Measurements from ENCODE around the gene SH3PXD2A.
"Not testable (repeated sequence)": the region's sequence is repeated elsewhere in the genome, so short reads cannot be mapped to it uniquely, and the experiment has no call there.

Gene SH3PXD2A

DNA sequence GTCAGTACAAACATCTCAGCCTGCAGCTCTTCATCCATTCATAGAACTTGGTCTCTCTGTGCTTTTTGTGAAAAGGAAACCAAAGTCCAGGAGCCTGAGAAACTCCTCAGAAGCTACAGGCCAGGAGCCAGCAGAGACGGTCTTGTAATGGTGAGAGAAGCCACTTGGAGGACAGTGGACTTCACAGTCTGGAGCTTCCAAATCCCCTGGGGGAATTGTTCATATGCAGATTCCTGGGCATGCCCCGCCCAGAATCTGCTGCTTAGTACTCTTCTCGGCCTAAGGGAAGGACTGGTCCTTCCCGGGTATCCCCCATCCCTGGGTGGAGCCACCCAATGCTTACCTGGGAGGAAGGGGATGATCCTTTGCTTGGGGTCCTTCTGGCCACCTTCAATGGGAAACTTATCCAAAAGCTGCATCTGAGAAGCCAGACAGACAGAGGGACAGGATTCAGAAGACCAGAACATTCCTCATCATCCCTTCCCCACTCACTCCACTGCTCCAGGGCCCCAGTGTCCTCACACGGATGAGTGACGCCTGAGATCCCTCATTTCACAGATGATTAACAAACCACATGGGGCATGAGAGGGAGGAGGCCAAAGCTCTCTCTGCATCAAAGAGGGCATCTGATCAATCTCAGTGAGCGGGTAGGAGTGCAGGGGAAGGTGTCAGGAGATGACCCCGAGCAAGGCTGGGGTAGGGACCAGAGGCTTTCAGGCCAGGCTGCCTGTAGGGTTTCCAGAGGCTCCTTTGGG, 88.4 kb downstream of the SH3PXD2A start:
- no peak for DNase-seq (ENCODE audit: low spot score)

- DNase-seq (ENCODE audit: low spot score), result no peak
These were observed 89.4 kb downstream of the SH3PXD2A start for GRCh38 chr10:103765981-103766380.

GRCh38 chr10:103765168-103765567, 90.2 kb downstream of the SH3PXD2A start:
- DNase-seq (ENCODE audit: low spot score), result no peak

GRCh38 chr10:103764296-103765088, 90.9 kb downstream of the SH3PXD2A start:
- DNase-seq (ENCODE audit: low spot score), result no peak

DNA sequence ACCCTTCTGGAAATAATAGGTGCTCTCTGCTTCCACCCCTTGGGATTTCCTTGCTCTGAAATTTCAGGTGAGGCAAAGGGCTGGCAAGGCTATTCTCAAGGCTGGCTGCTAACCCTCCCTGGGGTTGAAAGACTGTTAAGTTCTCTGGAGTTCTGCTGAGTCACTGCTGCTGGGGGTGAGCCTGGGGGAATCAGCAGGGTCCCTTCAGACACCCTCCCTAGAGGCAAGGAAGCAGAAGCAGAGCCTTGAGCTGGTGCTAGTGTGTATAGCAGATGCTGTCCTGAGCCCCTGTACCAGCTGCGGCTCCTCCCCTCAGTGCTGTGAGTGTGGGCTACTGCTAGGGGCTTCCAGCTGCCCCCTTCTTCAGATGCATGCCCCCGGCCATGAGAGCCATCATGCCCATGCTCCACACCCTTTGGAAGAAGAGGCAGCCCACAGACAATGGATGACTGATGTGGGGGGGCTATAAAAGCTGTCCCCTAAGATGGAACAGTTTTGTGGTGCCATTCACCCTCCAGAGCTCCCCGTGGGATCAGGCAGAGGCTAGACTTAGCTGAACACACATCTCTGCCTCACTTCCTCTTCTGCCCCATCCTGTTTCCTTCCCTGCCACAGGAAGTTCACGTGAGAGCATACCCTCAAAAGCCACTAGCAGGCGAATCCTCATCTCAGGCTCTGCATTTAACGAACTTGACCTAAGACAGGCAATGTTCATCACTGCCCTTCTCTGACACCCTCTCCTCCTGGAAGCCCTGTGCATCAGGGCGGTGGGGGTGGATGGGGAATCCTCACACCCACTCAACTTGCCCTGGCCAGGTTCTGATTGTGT, 91.8 kb downstream of the SH3PXD2A start:
- no peak for DNase-seq (ENCODE audit: low spot score)

- DNase-seq (ENCODE audit: low spot score), result no peak
These were observed 92.5 kb downstream of the SH3PXD2A start for GRCh38 chr10:103762916-103763315.

DNA sequence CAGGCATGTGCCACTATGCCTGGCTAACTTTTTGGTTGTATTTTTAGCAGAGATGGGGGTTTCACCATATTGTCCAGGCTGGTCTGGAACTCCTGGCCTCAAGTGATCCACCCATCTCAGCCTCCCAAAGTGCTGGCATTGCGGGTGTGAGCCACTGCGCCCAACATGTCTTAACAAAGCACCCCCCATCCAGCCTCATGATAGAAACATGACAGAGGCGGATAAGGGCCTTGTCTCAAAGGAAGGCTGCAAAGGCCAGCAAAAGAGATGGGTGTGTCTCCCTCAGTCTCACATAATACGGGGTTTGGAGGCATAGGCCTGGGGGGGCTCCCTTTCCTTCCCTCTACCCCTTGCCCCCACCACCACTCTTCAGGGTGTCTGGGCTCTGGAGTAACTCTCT, 93.2 kb downstream of the SH3PXD2A start:
- no peak for DNase-seq (ENCODE audit: low spot score)

DNA sequence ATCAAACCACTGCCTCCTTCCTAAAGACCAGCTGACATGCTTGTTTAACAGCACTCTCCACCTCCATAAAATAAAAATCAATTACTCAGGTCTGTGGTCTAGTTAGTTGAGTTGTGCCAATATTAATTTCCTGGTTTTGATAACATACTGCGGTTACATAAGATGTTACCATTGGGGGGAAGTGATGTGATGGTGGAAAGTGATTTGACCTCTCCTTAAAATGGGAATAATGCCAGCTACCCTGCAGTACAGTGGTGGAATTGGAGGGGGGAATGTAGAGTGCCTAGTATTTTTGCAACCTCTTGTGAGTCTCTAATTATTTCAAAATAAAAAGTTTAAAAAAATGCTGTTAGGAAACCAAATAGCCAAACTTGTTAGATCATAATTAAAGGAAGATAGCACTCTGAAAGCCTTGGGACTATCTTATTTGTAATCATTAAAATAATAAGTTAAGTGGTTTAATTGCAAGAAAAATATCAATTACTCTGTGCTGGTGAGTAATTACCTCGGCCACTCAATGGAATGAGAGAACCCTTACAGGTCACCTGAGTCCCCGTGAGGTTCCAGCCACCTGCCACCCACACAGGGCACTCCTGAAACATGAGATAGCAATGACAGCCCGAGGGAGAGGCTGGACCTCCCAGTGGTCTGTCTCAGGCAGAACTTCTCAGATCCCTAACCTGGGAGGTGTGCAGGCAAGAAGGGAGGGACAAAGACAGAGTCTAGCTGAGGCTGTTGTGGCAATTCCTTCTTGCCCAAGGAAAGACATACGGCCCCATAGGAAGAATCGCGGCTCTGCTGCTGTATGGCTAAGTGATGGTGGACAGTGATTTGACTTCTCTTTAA, 94.1 kb downstream of the SH3PXD2A start:
- no peak for DNase-seq (ENCODE audit: low spot score)

- DNase-seq (ENCODE audit: low spot score), result not testable (repeated sequence)
These were observed 95.1 kb downstream of the SH3PXD2A start for GRCh38 chr10:103760233-103760632.

GRCh38 chr10:103759100-103759781, 96.1 kb downstream of the SH3PXD2A start:
- DNase-seq (ENCODE audit: low spot score), result peak; percentile 46

- no peak for DNase-seq (ENCODE audit: low spot score)
These were observed 97.1 kb downstream of the SH3PXD2A start for GRCh38 chr10:103758294-103758681.

GRCh38 chr10:103757531-103758293, 97.7 kb downstream of the SH3PXD2A start:
- no peak for DNase-seq (ENCODE audit: low spot score)

DNA sequence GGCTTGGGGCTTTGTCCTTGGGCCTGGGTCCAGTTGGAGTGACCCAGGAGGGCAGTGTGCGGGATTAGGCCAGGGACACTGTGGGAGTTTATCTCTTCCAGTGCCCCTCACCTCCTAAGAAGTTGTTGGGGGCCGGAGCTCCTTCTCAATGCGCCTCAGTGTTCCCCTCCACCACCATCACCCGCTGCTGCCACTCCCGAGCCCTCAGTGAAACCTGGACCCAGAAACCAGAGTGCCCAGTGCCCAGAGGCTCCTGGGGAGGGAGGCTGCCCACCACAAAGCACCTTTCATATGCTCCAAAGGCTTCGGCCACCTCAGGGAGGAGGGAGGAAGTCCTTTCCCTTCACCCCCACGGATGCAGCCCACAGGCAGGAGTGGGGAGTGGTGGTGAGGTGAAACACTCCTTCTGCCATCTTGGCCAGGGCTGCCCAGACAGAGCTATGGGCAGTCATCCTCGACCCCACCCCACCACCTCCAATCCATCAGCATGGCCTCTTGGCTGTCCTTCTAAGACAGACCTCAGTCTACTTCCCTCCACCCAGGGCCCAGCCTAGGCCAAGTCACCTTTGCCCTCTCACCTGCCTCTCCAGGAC, 99.0 kb downstream of the SH3PXD2A start:
- DNase-seq (ENCODE audit: low spot score), result no peak

- no peak for DNase-seq (ENCODE audit: low spot score)
These were observed 102.6 kb downstream of the SH3PXD2A start for GRCh38 chr10:103752680-103753248.

DNA sequence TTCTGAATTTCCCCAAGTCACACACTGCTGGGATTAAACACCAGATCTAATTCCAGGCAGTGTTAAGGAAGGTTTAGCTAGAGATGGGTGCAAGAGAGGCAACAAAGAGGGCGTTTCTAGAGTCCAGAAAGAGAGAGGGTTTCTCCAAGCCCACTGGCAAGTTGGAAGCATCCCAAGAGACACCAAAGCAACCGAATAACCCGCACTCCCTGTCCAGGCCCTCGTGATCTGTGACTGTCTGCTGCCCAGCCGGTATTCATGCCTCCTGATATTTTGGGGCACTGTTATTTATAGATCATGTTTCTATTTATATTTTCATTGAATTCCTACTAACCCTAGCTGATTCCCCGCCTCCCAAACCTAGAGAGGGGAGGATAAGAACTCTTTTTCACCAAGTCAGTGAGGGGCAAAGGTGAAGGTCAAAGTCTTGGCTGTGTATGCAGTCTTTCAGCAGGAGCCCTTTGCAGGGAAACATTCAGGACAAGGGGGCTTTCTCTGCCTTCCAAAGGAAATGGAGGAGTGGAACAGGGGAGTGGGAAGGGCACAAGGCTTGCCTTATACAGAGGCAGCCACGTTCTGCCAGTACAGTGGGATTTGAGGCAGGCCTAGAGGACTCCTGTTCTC, 103.6 kb downstream of the SH3PXD2A start:
- DNase-seq (ENCODE audit: low spot score), result no peak

DNA sequence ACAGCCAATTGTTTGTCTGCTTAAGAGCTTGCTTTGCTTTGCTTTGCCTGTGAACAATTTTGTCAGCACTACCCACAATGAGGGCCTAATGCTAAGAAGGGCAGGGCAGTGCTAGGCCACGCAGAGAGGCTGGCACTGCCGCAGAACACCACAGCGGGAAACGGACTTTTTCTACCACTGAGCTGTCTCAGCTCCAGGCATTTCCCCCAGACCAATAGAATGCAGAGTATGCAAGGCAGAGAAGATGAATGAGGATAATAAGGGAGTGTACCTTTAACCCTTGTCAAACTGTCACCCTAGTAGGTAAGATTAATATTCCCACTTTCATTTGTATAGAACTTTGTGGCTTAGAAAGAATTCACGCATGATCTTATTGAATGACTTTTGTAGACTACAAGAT, 104.5 kb downstream of the SH3PXD2A start:
- DNase-seq (ENCODE audit: low spot score), result no peak

DNA sequence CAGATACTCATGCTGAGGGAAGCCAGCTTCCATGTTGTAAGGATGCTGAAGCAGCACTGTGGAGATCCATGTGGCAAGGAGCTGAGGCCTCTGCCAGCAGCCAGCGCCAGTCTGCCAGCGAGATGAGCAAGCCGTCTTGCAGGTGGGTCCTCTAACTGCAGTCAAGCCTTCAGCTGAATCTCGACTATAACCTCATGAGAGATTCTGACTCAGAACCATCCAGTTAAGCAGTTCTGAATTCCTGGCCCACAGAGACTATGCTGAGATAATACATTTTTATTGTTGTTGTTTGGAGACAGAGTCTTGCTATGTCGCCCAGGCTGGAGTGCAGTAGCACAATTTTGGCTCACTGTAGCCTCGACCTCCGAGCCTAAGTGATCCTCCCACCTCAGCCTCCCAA, 105.6 kb downstream of the SH3PXD2A start:
- DNase-seq (ENCODE audit: low spot score), result no peak

GRCh38 chr10:103748020-103748419, 107.4 kb downstream of the SH3PXD2A start:
- DNase-seq (ENCODE audit: low spot score), result no peak
